ENCODE data around the gene TRAF2. TPM values are rescaled to one million over a fixed set of nuclear protein-coding genes. Genes with fewer than 3 reads are reported as not detected.

TRAF2 gene
- total and polyA plus RNA-seq, 2 donors (not counting 3 experiments of a cell fraction or from before 2014, with no cell fraction given) = 10.9 to 23.1 TPM

DNA sequence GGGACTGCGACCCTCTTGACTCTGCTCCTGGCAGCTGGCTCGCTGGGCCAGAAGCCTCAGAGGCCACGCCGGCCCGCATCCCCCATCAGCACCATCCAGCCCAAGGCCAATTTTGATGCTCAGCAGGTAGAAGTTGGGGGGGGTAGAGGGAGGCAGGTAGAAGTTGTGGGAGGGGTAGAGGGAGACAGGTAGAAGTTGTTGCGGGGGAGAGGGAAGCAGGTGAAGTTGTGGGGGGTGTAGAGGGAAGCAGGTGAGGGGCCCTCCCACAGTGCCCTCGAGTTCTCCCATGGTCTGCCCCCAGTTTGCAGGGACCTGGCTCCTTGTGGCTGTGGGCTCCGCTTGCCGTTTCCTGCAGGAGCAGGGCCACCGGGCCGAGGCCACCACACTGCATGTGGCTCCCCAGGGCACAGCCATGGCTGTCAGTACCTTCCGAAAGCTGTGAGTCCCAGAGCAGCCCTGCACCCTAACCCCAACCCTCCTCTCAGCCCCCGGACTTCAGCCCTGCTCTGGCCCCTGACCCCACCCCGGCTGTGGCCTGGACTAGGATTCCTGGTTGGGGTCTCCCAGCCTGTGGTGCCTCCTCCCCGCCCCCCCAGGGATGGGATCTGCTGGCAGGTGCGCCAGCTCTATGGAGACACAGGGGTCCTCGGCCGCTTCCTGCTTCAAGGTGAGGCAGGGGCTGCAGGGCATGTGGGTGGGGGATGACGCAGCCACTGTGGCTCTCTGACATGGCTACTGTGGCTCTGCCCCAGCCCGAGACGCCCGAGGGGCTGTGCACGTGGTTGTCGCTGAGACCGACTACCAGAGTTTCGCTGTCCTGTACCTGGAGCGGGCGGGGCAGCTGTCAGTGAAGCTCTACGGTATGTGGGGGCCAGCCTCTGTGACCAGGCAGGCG, 59.3 kb downstream of the TRAF2 start:
- CTCF ChIA-PET = interaction anchor here (0.8 kb wide), 1 partner anchor 84 kb away, joined by 3 read pairs; no protein-coding TSS in a partner anchor

More for the DNA sequence above, 59.3 kb downstream of the TRAF2 start:
- Histone ChIP-seq H3K4me1 (ENCODE audit: control insufficient read depth, extremely low read depth, insufficient read depth, low read length) (peaks cover 5% of the 10 kb centered on the region), H3K4me3 (replicated peaks in 1 of 3; ENCODE audit: insufficient read depth in 1 of 3, low read depth in 1 of 3, low read length in 3 of 3) (no peak overlapping the region), H3K9me3 (replicated peaks; ENCODE audit: control insufficient read depth, insufficient read depth, low read length) (no peaks in the 10 kb centered on the region), H4K20me1 (replicated peaks; ENCODE audit: control insufficient read depth, extremely low read depth, insufficient read depth, low read length) (no peaks in the 10 kb centered on the region), H3K9ac (replicated peaks; ENCODE audit: extremely low read depth, insufficient read depth, low read length) (no peak overlapping the region), H3K27ac (ENCODE audit: insufficient read depth, low read depth, low read length) (no peak overlapping the region), H3K36me3 (ENCODE audit: control insufficient read depth in 2 of 2, extremely low read depth in 1 of 2, insufficient read depth in 2 of 2, low read length in 2 of 2) (peaks cover 2 to 17% of the 10 kb centered on the region in 2 experiments), H3K27me3 (ENCODE audit: control insufficient read depth in 2 of 2, insufficient read depth in 2 of 2, low read length in 2 of 2) (no peaks in the 10 kb centered on the region), H3K4me2 (ENCODE audit: insufficient read depth, low read length) (no peak overlapping the region), H3K79me2 (ENCODE audit: control insufficient read depth, insufficient read depth, low read length) (peaks cover 26% of the 10 kb centered on the region), H2AFZ (ENCODE audit: low read depth, low read length) (no peak overlapping the region), H3K9me1 (replicated peaks; ENCODE audit: control insufficient read depth, extremely low read depth, insufficient read depth, low read length) (no peaks in the 10 kb centered on the region)
- no TSS peak for BruUV-seq (replicated peaks)
- no peak for TF ChIP-seq POLR2A (IDR thresholded peaks at IDR 0.05; ENCODE audit: low read depth, low read length)
- no peak for TF ChIP-seq GATA2 (IDR thresholded peaks at IDR 0.05; ENCODE audit: insufficient read depth, insufficient read length, low read depth, low read length)
- no peak for TF ChIP-seq JUN (IDR thresholded peaks at IDR 0.05; ENCODE audit: borderline replicate concordance, insufficient read depth, insufficient read length, low read depth)
- no peak for TF ChIP-seq MYC (IDR thresholded peaks at IDR 0.05; ENCODE audit: low read depth, low read length)
- TF ChIP-seq POLR2AphosphoS5 (IDR thresholded peaks at IDR 0.05; ENCODE audit: insufficient read depth, low read depth, low read length) = no peak
- TF ChIP-seq, protein P1, sequence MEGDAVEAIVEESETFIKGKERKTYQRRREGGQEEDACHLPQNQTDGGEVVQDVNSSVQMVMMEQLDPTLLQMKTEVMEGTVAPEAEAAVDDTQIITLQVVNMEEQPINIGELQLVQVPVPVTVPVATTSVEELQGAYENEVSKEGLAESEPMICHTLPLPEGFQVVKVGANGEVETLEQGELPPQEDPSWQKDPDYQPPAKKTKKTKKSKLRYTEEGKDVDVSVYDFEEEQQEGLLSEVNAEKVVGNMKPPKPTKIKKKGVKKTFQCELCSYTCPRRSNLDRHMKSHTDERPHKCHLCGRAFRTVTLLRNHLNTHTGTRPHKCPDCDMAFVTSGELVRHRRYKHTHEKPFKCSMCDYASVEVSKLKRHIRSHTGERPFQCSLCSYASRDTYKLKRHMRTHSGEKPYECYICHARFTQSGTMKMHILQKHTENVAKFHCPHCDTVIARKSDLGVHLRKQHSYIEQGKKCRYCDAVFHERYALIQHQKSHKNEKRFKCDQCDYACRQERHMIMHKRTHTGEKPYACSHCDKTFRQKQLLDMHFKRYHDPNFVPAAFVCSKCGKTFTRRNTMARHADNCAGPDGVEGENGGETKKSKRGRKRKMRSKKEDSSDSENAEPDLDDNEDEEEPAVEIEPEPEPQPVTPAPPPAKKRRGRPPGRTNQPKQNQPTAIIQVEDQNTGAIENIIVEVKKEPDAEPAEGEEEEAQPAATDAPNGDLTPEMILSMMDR (IDR thresholded peaks at IDR 0.05; ENCODE audit: extremely low read depth in 1 of 2, insufficient read depth in 1 of 2, low read depth in 1 of 2, low read length in 2 of 2) = no peak
- no peak for TF ChIP-seq FOS (IDR thresholded peaks at IDR 0.05; ENCODE audit: borderline replicate concordance, insufficient read depth, low read length)
- TF ChIP-seq EZH2 (IDR thresholded peaks at IDR 0.05; ENCODE audit: borderline replicate concordance, low read depth, low read length, severe bottlenecking) = no peak
- no peak for DNase-seq (ENCODE audit: low read depth, low spot score)
- dilution Hi-C loops (cut with MboI; ENCODE audit: extremely low pct_ligation_motif_present, low sequenced_read_pairs) = loop anchor here (25.0 kb wide), 1 partner anchor 133 kb away; the partner anchor contains the start of gene RABL6
- intact Hi-C loops (cut with micrococcal nuclease) = loop anchor here (2.0 to 5.0 kb wide), 2 partner anchors 47 to 97 kb away; partner anchors contain the start of genes PAXX and PHPT1
- POLR2A ChIA-PET = no interaction called here
- FAIRE-seq = no peak
